Loucy (cell line): Measurements from ENCODE around the gene THBS1.

ENCODE experiments used
- H2AFZ ChIP-seq: fragments of 200-600 bp; sonication (generic); 2 replicates; pipeline ENCODE4 v1.6.0; 2016; ENCODE audit warnings: antibody characterized with exemption, mild to moderate bottlenecking, low read length, moderate library complexity
- H3F3A ChIP-seq: fragments of 200-600 bp; 2 replicates; pipeline ENCODE4 v1.6.0; 2016; ENCODE audit warnings: antibody characterized with exemption, low read depth, mild to moderate bottlenecking
- H3K27me3 ChIP-seq: fragments of 200-600 bp; sonication (generic); 2 replicates; pipeline ENCODE4 v1.6.1; 2014; ENCODE audit warnings: low read length, mild to moderate bottlenecking; ENCODE audit not compliant: insufficient read depth, poor library complexity, severe bottlenecking
- H3K36me3 ChIP-seq: fragments of 200-600 bp; sonication (generic); 2 replicates; pipeline ENCODE4 v1.6.1; 2016; ENCODE audit warnings: low read length; ENCODE audit not compliant: insufficient read depth
- H3K4me1 ChIP-seq: fragments of 200-600 bp; sonication (generic); 2 replicates; pipeline ENCODE4 v1.5.1; 2014; ENCODE audit warnings: low read length, mild to moderate bottlenecking; ENCODE audit not compliant: insufficient read depth, poor library complexity, severe bottlenecking
- H3K4me2 ChIP-seq: fragments of 200-600 bp; sonication (generic); 2 replicates; pipeline ENCODE4 v1.6.0; 2014; ENCODE audit warnings: antibody characterized with exemption, low read length, low read depth, mild to moderate bottlenecking; ENCODE audit not compliant: poor library complexity, severe bottlenecking
- H3K4me3 ChIP-seq: fragments of 200-600 bp; sonication (generic); 2 replicates; pipeline ENCODE4 v1.5.1; 2014; ENCODE audit warnings: low read length, mild to moderate bottlenecking, mixed read lengths; ENCODE audit not compliant: poor library complexity, severe bottlenecking
- H3K79me2 ChIP-seq: fragments of 200-600 bp; sonication (generic); 2 replicates; pipeline ENCODE4 v1.6.1; 2014; ENCODE audit warnings: low read length; ENCODE audit not compliant: insufficient read depth
- H3K9ac ChIP-seq: fragments of 200-600 bp; sonication (generic); 2 replicates; pipeline ENCODE4 v1.6.0; 2014; ENCODE audit warnings: mild to moderate bottlenecking, low read depth, low read length, moderate library complexity; ENCODE audit not compliant: poor library complexity, severe bottlenecking
- H3K9me2 ChIP-seq: fragments of 200-600 bp; sonication (generic); replicated peaks from 2 replicates; pipeline ENCODE4 v1.6.1; 2016; ENCODE audit warnings: low read depth, low read length, mixed read lengths
- H3K9me3 ChIP-seq: fragments of 200-600 bp; sonication (generic); 2 replicates; pipeline ENCODE4 v1.6.1; 2014; ENCODE audit warnings: mild to moderate bottlenecking, antibody characterized with exemption, low read length, low read depth; ENCODE audit not compliant: insufficient read depth
- H4K20me1 ChIP-seq: fragments of 200-600 bp; sonication (generic); 2 replicates; pipeline ENCODE4 v1.6.0; 2014; ENCODE audit warnings: antibody characterized with exemption, low read length, mild to moderate bottlenecking; ENCODE audit not compliant: insufficient read depth, poor library complexity, severe bottlenecking
- CTCF ChIP-seq: fragments of 200-600 bp; sonication (generic); conservative IDR thresholded peaks from 2 replicates; pipeline ENCODE4 v1.5.1; 2014; ENCODE audit warnings: mild to moderate bottlenecking, antibody characterized with exemption, low read length
- EZH2phosphoT487 ChIP-seq: fragments of 200-600 bp; IDR thresholded peaks from 2 replicates; pipeline ENCODE4 v1.6.1; 2018; ENCODE audit warnings: antibody characterized with exemption, mild to moderate bottlenecking, moderate library complexity, borderline replicate concordance

The THBS1 gene

GRCh38 chr15:39622660-39623516 lies 42.0 kb downstream of the THBS1 start:
- peak overlapping the region; percentile 50 for H3K4me3 ChIP-seq
- peak overlapping the region; percentile 44 for H2AFZ ChIP-seq
- H3K4me1 ChIP-seq = peaks cover 54% of the 10 kb centered on the region
- no peaks in the 10 kb centered on the region for H4K20me1 ChIP-seq
- H3K27me3 ChIP-seq = no peaks in the 10 kb centered on the region
- H3K36me3 ChIP-seq = no peaks in the 10 kb centered on the region
- H3K4me2 ChIP-seq = peak overlapping the region; percentile 72
- no peaks in the 10 kb centered on the region for H3K9me2 ChIP-seq
- H3K9me3 ChIP-seq = no peaks in the 10 kb centered on the region
- H3K79me2 ChIP-seq = no peaks in the 10 kb centered on the region
- TF ChIP-seq EZH2phosphoT487 (no peak), CTCF (no peak)
- peaks cover 20% of the 10 kb centered on the region for H3F3A ChIP-seq
- H3K9ac ChIP-seq = peak overlapping the region; percentile 35

GRCh38 chr15:39623529-39623931 lies 42.7 kb downstream of the THBS1 start:
- Histone ChIP-seq H3K79me2 (no peaks in the 10 kb centered on the region), H3K4me3 (peak overlapping the region; percentile 50), H4K20me1 (no peaks in the 10 kb centered on the region), H2AFZ (peak overlapping the region; percentile 44), H3K4me2 (peak overlapping the region; percentile 72), H3F3A (peaks cover 20% of the 10 kb centered on the region), H3K9me2 (no peaks in the 10 kb centered on the region), H3K36me3 (no peaks in the 10 kb centered on the region), H3K9me3 (no peaks in the 10 kb centered on the region), H3K27me3 (no peaks in the 10 kb centered on the region), H3K9ac (peak overlapping the region; percentile 35), H3K4me1 (peaks cover 60% of the 10 kb centered on the region)
- TF ChIP-seq CTCF (no peak), EZH2phosphoT487 (no peak)

- Histone ChIP-seq H3K4me3 (peak overlapping the region; percentile 50), H3K4me1 (peaks cover 73% of the 10 kb centered on the region)
Measured at GRCh38 chr15:39624806-39625205, 43.9 kb downstream of the THBS1 start.

More at GRCh38 chr15:39624806-39625205, 43.9 kb downstream of the THBS1 start:
- H3K9me2 ChIP-seq = no peaks in the 10 kb centered on the region
- TF ChIP-seq EZH2phosphoT487 (no peak), CTCF (no peak)
- H3F3A ChIP-seq = peaks cover 20% of the 10 kb centered on the region
- no peaks in the 10 kb centered on the region for H3K9me3 ChIP-seq
- no peaks in the 10 kb centered on the region for H4K20me1 ChIP-seq
- peak overlapping the region; percentile 62 for H3K9ac ChIP-seq
- H3K36me3 ChIP-seq = no peaks in the 10 kb centered on the region
- H3K4me2 ChIP-seq = peak overlapping the region; percentile 72
- no peaks in the 10 kb centered on the region for H3K27me3 ChIP-seq
- no peaks in the 10 kb centered on the region for H3K79me2 ChIP-seq
- peak overlapping the region; percentile 4 for H2AFZ ChIP-seq
